ENCODE results near the gene USPL1.
A peak's percentile ranks its signal among the peaks of the same experiment; 100 is the strongest.

The USPL1 gene

GRCh38 chr13:30664689-30665275, 47.1 kb downstream of the USPL1 start:
- no peak for DNase-seq

GRCh38 chr13:30665638-30666037, 47.9 kb downstream of the USPL1 start:
- no peak for DNase-seq

DNA sequence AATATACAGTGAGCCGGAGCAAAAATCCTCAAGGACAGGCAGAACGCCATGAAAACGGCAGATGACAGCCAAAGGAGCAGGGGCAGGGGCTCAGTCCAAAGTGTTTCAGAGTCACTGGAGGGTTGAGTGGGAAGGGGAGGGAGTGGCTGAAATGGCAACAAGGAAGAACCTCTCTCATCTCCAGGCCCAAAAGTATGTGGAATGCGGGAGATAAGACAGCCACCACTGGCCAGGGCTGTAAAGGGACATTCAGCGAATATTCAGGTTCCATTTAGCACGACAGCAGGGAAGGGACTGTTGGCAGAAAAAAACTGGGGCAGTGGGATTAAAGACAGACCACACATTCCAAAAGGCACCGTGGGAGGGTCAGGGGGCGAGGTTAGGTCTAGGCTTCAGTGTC, 48.4 kb downstream of the USPL1 start:
- DNase-seq: no peak

- no peak for DNase-seq
Observed at GRCh38 chr13:30667014-30667413, 49.3 kb downstream of the USPL1 start.

DNA sequence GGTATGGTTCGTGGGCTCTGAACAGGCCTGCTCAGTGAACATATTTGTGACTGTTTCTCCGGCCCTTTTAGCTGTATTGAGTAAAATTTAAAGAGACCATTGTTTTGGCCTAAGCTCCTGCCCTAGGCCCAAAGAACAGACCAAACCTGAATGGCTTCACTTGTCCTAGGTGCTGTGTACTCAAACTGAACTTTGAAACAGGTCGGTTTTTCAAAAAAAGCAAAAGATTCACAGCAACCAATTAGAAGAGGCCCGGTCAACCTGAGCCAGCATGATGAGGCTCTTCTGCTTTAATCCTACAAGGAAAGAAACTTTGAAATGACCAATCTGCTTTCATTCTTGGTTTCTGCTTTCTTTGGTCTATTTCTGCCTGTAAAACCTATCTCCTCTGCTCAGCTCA, 50.6 kb downstream of the USPL1 start:
- no peak for DNase-seq

DNA sequence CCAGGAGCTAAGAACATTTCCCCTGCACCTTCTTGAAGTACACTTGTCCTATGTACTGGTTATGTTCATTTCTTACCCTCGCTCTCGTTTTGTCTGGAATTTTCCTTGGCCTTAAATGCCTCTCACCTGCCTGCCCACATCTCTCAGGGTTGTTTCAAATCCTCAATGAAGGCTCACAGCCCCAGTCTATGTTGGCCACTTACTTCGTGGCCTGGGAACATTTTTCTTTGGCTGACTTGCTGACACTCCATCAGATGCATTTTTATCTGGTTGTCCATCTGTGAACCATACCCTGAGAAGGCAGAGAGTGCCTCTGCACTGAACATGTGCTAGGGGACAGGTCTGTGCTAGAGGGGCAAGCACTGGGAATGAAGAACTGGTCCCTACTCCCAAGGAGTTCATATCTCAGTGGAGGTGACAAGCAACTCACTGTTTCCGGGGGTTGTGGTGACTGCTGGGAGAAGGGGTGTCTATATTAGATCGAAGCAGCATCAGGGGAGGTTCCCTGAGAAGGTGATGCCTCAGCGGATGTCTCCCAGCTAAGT, 53.6 kb downstream of the USPL1 start:
- no peak for DNase-seq

GRCh38 chr13:30673669-30674521, 56.2 kb downstream of the USPL1 start:
- peak; percentile 90 for DNase-seq

GRCh38 chr13:30675717-30676116, 58.0 kb downstream of the USPL1 start:
- no peak for DNase-seq

DNA sequence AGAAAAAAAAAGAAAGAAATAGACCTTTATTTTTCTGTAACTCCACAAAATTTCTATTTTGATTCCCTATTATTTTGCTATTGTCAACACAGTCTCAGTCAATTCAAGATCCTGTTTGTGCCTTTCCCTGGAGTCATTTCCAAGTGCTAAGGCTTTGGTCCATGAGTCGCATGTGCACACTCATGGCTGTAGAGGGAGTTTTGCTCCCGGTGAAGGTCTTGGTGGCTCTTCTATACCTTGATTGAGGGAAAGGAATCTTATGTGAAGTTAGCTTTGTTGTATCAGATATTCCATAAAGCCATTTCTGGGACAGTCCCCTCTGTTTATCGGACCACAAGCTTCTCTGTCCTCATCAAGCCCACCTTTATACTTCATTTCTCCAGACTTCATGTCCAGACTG, 59.0 kb downstream of the USPL1 start:
- DNase-seq: no peak

GRCh38 chr13:30679483-30680330, 62.0 kb downstream of the USPL1 start:
- peak; percentile 38 for DNase-seq

- no peak for DNase-seq
Observed at GRCh38 chr13:30681843-30682242, 64.1 kb downstream of the USPL1 start.

GRCh38 chr13:30685320-30685859, 67.7 kb downstream of the USPL1 start:
- no peak for DNase-seq

GRCh38 chr13:30685987-30686386, 68.3 kb downstream of the USPL1 start:
- no peak for DNase-seq

GRCh38 chr13:30687601-30688000, 69.9 kb downstream of the USPL1 start:
- no peak for DNase-seq

DNA sequence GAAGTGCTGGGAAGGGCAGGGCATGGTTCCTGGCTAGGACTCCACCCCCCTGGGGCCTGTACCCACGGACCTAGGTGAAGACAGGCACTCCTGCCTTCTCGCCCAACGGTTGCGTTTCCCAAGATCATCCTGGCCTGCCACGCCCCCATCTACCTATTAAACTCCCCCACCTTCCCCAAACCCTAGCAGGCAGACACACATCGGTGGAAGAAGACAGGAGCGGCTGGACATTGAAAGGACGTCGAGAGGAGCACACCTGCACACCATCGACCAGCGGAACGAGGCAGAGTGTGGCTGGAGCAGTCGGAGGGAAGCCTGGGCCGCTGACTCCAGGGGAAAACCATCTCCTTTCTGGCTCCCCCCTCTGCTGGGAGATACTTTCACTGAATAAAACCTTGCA, 72.0 kb downstream of the USPL1 start:
- DNase-seq: no peak

GRCh38 chr13:30690282-30691188, 72.8 kb downstream of the USPL1 start:
- DNase-seq: peak; percentile 23

DNA sequence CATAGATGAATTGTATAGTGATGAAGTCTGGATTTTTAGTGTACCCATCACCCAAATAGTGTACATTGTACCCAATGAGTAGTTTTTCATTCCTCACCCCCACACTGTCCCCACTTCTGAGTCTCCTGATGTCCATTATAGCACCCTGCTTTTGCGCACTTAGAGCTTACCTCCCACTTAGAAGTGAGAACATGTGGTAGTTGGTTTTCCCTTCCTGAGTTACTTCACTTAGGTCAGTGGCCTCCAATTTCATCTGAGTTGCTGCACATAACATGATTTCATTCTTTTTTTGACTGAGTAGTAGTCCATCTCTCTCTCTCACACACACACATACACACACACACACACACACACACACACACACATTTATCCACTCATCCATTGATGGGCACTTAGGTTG, 74.4 kb downstream of the USPL1 start:
- DNase-seq: no peak

GRCh38 chr13:30696278-30697176, 78.8 kb downstream of the USPL1 start:
- DNase-seq: no peak

- DNase-seq: no peak
Observed at GRCh38 chr13:30697177-30697953, 79.6 kb downstream of the USPL1 start.

DNA sequence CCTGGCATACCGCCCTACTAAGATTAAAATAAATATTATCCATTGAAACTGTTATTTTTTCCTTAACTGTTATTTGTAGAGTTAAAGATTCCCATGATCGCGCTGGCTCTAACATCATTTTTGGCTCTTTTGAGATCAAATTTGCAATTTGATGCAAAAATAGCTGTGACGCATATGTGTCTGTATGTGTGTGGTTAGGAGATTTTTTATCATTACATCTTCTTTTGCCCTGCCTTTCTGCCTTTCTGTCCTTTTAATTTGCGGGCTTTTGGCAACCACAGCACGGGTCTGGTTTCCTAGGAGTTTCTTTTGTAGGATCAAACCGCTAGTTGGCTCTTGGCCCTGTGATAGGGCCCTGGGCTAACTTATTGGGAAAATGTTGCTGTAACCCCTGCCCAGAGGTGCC, 80.3 kb downstream of the USPL1 start:
- DNase-seq: no peak
